Superior temporal gyrus (tissue), 1 donor: Measurements from ENCODE around the gene CELF5.
"Not testable (repeated sequence)": the region's sequence is repeated elsewhere in the genome, so short reads cannot be mapped to it uniquely, and the experiment has no call there.

Experiments used
- DNase-seq: peaks from one replicate; pipeline ENCODE4 v3.0.0-alpha.2; 2016; ENCODE audit errors: extremely low spot score

Gene CELF5

GRCh38 chr19:3322199-3322978 is 97.9 kb downstream of the CELF5 start:
- no peak for DNase-seq

GRCh38 chr19:3323026-3323425 is 98.6 kb downstream of the CELF5 start:
- no peak for DNase-seq

GRCh38 chr19:3323658-3324057 is 99.2 kb downstream of the CELF5 start:
- no peak for DNase-seq

- no peak for DNase-seq
Observed at GRCh38 chr19:3324405-3324856, 100.0 kb downstream of the CELF5 start.

- no peak for DNase-seq
Observed at GRCh38 chr19:3325451-3325850, 101.0 kb downstream of the CELF5 start.

GRCh38 chr19:3328743-3329142 is 104.3 kb downstream of the CELF5 start:
- no peak for DNase-seq

- no peak for DNase-seq
Observed at GRCh38 chr19:3330047-3330446, 105.6 kb downstream of the CELF5 start.

GRCh38 chr19:3332232-3332631 is 107.8 kb downstream of the CELF5 start:
- not testable (repeated sequence) for DNase-seq

- no peak for DNase-seq
Observed at GRCh38 chr19:3333020-3333583, 108.6 kb downstream of the CELF5 start.

- no peak for DNase-seq
Observed at GRCh38 chr19:3333662-3334061, 109.2 kb downstream of the CELF5 start.

GRCh38 chr19:3334749-3335430 is 110.4 kb downstream of the CELF5 start:
- not testable (repeated sequence) for DNase-seq

- DNase-seq: no peak
Observed at GRCh38 chr19:3335431-3336350, 111.2 kb downstream of the CELF5 start.

GRCh38 chr19:3336351-3336679 is 111.9 kb downstream of the CELF5 start:
- no peak for DNase-seq

- peak; percentile 46 for DNase-seq
Observed at GRCh38 chr19:3336680-3337523, 112.4 kb downstream of the CELF5 start.

- no peak for DNase-seq
Observed at GRCh38 chr19:3338541-3339181, 114.2 kb downstream of the CELF5 start.

GRCh38 chr19:3340340-3340739 is 115.9 kb downstream of the CELF5 start:
- DNase-seq: no peak

GRCh38 chr19:3342246-3342645 is 117.8 kb downstream of the CELF5 start:
- DNase-seq: no peak

GRCh38 chr19:3342962-3343361 is 118.5 kb downstream of the CELF5 start:
- not testable (repeated sequence) for DNase-seq

- DNase-seq: peak; percentile 76
Observed at GRCh38 chr19:3343619-3344502, 119.4 kb downstream of the CELF5 start.
